Breast epithelium (tissue), 4 donors: ENCODE data around the gene STARD3. TPM values are rescaled to one million over a fixed set of nuclear protein-coding genes. Genes with fewer than 3 reads are reported as not detected.

Experiments used
- DNase-seq, 2 donors: peaks; one replicate each; pipeline ENCODE4 v3.0.0-alpha.2; 2019; ENCODE audit warnings: low spot score in 2 of 2
- H3K27ac ChIP-seq, 2 donors: fragments of 200-600 bp; sonication (generic) in 1 of 2; one replicate each; pipeline ENCODE4 v1.5.1; 2016 to 2019; ENCODE audit warnings: mild to moderate bottlenecking in 1 of 2
- H3K27me3 ChIP-seq, 2 donors: fragments of 200-600 bp; sonication (generic) in 1 of 2; one replicate each; pipeline versions ENCODE4 v1.5.1 to v1.6.0; 2017 to 2019; ENCODE audit warnings: control low read depth in 1 of 2, mild to moderate bottlenecking in 1 of 2
- H3K36me3 ChIP-seq: fragments of 200-600 bp; one replicate; pipeline ENCODE4 v1.5.1; 2019
- H3K4me1 ChIP-seq, 2 donors: fragments of 200-600 bp; sonication (generic); one replicate each; pipeline ENCODE4 v1.5.1; 2016 to 2019; ENCODE audit warnings: control low read depth in 1 of 2
- H3K4me3 ChIP-seq, 3 donors: fragments of 200-600 bp; sonication (generic); 1 replicate in 2 of 3; 2 replicates in 1 of 3; pipeline ENCODE4 v1.5.1; 2016 to 2019; ENCODE audit warnings: mild to moderate bottlenecking in 3 of 3, moderate library complexity in 2 of 3
- H3K9me3 ChIP-seq, 2 donors: fragments of 200-600 bp; sonication (generic) in 1 of 2; one replicate each; pipeline ENCODE4 v1.5.1; 2016 to 2019; ENCODE audit warnings: control low read depth in 1 of 2
- POLR2A ChIP-seq: fragments of 450-650 bp; IDR thresholded peaks from one replicate; pipeline ENCODE4 v1.6.1; 2016; ENCODE audit warnings: antibody characterized with exemption, mild to moderate bottlenecking, moderate library complexity
- POLR2AphosphoS5 ChIP-seq, 3 donors: sonication (generic); formaldehyde crosslinking; IDR thresholded peaks; one replicate each; pipeline ENCODE4 v1.6.1; 2017; ENCODE audit warnings: antibody characterized with exemption in 3 of 3
- intact Hi-C: fragments of 100-400 bp; cut with DNase I; formaldehyde crosslinking; loops from one replicate; pipeline ENCODE4 v1.15.1; 2023; ENCODE audit warnings: low total_unique reads
- total RNA-seq, 3 donors: library from RNA; depleted of rRNA; stranded (reverse); fragments of >200 nt; gene quantifications; one replicate each; pipeline ENCODE4 v1.1.0, GENCODE V29; 2016
- TF ChIP-seq, protein P1 (sequence below), 3 donors: fragments of 450-650 bp; IDR thresholded peaks; one replicate each; pipeline ENCODE4 v1.5.1; 2016 to 2017; ENCODE audit warnings: antibody characterized with exemption in 3 of 3, mild to moderate bottlenecking in 3 of 3, moderate library complexity in 3 of 3

STARD3 gene
- total RNA-seq, 3 donors from 2014 or later, result 37.0 to 43.9 (median 42.0) TPM

DNA sequence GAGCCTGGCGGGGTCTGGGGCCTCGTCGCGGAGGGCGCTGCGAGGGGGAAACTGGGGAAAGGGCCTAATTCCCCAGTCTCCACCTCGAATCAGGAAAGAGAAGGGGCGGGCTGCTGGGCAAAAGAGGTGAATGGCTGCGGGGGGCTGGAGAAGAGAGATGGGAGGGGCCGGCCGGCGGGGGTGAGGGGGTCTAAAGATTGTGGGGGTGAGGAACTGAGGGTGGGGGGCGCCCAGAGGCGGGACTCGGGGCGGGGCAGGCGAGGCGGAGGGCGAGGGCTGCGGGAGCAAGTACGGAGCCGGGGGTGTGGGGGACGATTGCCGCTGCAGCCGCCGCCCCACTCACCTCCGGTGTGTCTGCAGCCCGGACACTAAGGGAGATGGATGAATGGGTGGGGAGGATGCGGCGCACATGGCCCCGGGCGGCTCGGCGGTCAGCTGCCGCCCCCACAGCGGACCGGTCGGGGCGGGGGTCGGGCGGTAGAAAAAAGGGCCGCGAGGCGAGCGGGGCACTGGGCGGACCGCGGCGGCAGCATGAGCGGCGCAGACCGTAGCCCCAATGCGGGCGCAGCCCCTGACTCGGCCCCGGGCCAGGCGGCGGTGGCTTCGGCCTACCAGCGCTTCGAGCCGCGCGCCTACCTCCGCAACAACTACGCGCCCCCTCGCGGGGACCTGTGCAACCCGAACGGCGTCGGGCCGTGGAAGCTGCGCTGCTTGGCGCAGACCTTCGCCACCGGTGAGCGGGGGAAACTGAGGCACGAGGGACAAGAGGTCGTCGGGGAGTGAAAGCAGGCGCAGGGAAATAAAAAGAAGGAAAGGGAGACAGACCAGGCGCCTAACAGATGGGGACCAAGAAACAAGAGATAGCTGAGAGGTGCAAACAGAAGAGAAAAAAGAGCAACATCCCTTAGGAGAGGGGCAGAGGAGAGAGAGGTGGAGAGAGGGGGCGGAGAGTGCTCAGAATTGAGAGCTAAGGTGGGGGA lies 31.3 kb downstream of the STARD3 start, which contains the start of gene PNMT:
Gene PNMT, plus strand, starts transcription at position 509 of the 980 bp plus-strand sequence. Its CDS starts 23 bp downstream, at position 532.
- Histone ChIP-seq H3K36me3 (no peaks in the 10 kb centered on the region), H3K27ac (peak within 1 kb of the TSS; percentile 68 to 76), H3K27me3 (peaks cover 3 to 12% of the 10 kb centered on the region in 2 donors), H3K9me3 (no peaks in the 10 kb centered on the region), H3K4me3 (peak within 1 kb of the TSS; percentile 30 to 68 (median 44)), H3K4me1 (peaks cover 16 to 27% of the 10 kb centered on the region in 2 donors)
- TF ChIP-seq, protein P1, sequence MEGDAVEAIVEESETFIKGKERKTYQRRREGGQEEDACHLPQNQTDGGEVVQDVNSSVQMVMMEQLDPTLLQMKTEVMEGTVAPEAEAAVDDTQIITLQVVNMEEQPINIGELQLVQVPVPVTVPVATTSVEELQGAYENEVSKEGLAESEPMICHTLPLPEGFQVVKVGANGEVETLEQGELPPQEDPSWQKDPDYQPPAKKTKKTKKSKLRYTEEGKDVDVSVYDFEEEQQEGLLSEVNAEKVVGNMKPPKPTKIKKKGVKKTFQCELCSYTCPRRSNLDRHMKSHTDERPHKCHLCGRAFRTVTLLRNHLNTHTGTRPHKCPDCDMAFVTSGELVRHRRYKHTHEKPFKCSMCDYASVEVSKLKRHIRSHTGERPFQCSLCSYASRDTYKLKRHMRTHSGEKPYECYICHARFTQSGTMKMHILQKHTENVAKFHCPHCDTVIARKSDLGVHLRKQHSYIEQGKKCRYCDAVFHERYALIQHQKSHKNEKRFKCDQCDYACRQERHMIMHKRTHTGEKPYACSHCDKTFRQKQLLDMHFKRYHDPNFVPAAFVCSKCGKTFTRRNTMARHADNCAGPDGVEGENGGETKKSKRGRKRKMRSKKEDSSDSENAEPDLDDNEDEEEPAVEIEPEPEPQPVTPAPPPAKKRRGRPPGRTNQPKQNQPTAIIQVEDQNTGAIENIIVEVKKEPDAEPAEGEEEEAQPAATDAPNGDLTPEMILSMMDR (IDR thresholded peaks at IDR 0.05), result peak; percentile 52 to 74 (median 57)
- no peak for TF ChIP-seq POLR2A
- TF ChIP-seq POLR2AphosphoS5 (IDR thresholded peaks at IDR 0.05), result peak in 2 of 3 donors; percentile 9 to 17
- peak in 1 of 2 donors; percentile 60 for DNase-seq
- intact Hi-C loops, result no loop called here

DNA sequence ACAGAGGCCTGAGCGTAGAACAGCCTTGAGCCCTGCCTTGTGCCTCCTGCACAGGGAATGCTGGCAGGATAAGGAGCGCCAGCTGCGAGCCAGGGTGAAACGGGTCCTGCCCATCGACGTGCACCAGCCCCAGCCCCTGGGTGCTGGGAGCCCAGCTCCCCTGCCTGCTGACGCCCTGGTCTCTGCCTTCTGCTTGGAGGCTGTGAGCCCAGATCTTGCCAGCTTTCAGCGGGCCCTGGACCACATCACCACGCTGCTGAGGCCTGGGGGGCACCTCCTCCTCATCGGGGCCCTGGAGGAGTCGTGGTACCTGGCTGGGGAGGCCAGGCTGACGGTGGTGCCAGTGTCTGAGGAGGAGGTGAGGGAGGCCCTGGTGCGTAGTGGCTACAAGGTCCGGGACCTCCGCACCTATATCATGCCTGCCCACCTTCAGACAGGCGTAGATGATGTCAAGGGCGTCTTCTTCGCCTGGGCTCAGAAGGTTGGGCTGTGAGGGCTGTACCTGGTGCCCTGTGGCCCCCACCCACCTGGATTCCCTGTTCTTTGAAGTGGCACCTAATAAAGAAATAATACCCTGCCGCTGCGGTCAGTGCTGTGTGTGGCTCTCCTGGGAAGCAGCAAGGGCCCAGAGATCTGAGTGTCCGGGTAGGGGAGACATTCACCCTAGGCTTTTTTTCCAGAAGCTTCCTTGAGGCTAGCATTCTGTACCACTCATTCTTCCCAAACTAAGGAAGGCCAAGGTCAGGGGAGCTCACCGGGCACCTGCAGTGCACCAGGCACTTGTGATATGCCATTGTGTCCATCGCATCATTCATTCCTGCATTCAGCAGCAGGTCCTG lies 33.2 kb downstream of the STARD3 start:
- H3K9me3 ChIP-seq, result no peaks in the 10 kb centered on the region
- peaks cover 16 to 26% of the 10 kb centered on the region in 2 donors for H3K4me1 ChIP-seq
- TF ChIP-seq, protein P1 (IDR thresholded peaks at IDR 0.05), result no peak
- TF ChIP-seq POLR2AphosphoS5 (IDR thresholded peaks at IDR 0.05), result no peak
- no peak for TF ChIP-seq POLR2A
- no peak for DNase-seq
- H3K36me3 ChIP-seq, result no peaks in the 10 kb centered on the region
- H3K27me3 ChIP-seq, result peaks cover 3 to 12% of the 10 kb centered on the region in 2 donors
- intact Hi-C loops, result no loop called here
- H3K27ac ChIP-seq, result no peak overlapping the region
- no peak overlapping the region for H3K4me3 ChIP-seq

DNA sequence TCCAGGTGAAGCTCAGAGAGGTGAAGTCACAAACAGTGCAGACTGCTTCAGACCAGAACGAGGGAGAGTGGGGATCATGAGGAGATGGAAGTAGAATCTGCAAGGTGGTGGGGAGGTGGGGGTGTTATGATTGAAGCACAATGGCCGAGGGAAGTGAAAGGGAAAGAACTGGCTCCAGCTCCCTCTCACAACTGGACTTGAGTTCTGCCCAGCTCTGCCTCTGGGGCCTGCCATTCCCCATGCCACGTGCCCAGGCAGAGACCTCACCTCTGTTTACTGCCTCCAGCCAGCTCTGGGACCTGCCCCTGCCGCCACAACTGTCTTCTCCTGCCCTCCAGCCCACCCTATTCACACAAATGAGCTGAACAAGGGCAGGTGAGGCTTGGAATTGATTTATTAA lies 33.8 kb downstream of the STARD3 start:
- Histone ChIP-seq H3K4me1 (peaks cover 20 to 33% of the 10 kb centered on the region in 2 donors), H3K4me3 (no peak overlapping the region), H3K9me3 (no peaks in the 10 kb centered on the region), H3K27ac (peak overlapping the region in 1 of 2 donors; percentile 70), H3K27me3 (peaks cover 3 to 12% of the 10 kb centered on the region in 2 donors), H3K36me3 (no peaks in the 10 kb centered on the region)
- intact Hi-C loops, result no loop called here
- DNase-seq, result no peak
- TF ChIP-seq POLR2AphosphoS5 (IDR thresholded peaks at IDR 0.05) (no peak), POLR2A (no peak)
- TF ChIP-seq, protein P1 (IDR thresholded peaks at IDR 0.05), result no peak

DNA sequence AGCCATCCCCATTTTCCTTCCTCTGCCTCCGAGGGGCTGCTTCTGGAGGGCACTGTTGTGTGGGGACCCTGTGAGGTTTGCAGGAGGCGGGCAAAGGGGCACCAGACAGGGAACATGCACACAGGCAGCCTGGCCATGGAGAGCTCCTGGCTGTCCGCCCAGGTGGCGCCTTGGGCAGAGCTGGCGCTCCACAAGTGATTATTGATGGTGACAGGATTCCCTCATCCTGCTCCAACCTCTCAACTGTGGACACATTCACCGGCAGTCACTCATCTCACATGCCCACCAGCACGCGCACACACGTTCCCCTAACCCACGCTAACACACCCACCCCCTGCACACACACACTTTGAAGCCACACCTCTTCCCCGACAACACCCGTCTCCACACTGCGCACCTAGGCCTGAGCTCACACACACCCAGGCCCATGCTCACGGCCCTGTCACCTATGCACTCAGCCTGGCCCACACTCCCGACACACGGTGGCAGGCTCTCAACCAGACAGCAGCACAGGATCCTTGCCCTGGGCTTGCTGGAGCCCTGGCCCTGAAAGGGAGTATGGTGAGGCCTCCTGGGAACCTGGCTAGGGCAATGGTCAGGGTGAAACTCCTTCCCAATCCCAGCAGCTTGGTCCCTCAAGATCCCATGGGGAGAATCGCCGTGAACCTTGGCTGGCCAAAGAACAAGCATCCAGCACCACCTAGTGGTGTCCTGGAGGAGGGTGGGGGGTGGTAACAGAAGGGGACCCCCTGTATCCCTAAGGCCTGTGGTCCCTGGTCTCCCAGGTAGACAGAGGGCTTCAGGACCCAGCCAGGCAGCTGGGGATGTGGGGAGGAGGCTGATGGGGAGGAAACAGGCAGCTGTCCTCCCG lies 34.9 kb downstream of the STARD3 start:
- intact Hi-C loops, result no loop called here
- no peak for TF ChIP-seq POLR2AphosphoS5 (IDR thresholded peaks at IDR 0.05)
- TF ChIP-seq, protein P1 (IDR thresholded peaks at IDR 0.05), result peak in 2 of 3 donors; percentile 47 to 73
- Histone ChIP-seq H3K9me3 (no peaks in the 10 kb centered on the region), H3K4me1 (peaks cover 26% of the 10 kb centered on the region in 2 donors), H3K27me3 (peaks cover 3 to 12% of the 10 kb centered on the region in 2 donors), H3K4me3 (no peak overlapping the region), H3K27ac (peak overlapping the region; percentile 68 to 70), H3K36me3 (no peaks in the 10 kb centered on the region)
- no peak for DNase-seq
